ENCODE data around the gene CFAP107.
"Not testable (repeated sequence)": the region's sequence is repeated elsewhere in the genome, so short reads cannot be mapped to it uniquely, and the experiment has no call there.

The CFAP107 gene

DNA sequence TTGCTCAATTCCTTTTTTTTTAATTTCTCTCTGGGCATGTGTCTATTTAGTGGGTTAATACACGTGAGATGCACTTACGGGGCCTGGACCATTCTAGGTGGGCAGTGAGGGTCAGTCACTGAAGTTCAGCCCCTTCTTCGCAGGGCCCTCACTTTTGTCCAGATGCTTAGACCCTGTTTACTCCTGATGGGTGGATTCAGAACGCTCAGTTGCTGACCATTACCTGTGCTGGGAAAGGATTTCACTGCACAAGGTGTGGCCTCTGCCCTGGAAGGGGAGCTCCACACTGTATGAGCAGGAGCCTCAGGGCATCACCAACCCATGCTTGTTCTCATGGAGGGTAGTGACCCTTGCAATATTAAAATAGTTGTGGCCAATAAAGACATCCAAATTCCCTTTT, 32.1 kb downstream of the CFAP107 start:
- no peak for DNase-seq (ENCODE audit: low read depth)

- no peak for DNase-seq (ENCODE audit: low read depth)
These were observed 32.9 kb downstream of the CFAP107 start for GRCh38 chr1:12778907-12779306.

GRCh38 chr1:12781488-12781887, 35.5 kb downstream of the CFAP107 start:
- DNase-seq (ENCODE audit: low read depth), result not testable (repeated sequence)

GRCh38 chr1:12783783-12784182, 37.8 kb downstream of the CFAP107 start:
- peak; percentile 3 for DNase-seq (ENCODE audit: low read depth)

DNA sequence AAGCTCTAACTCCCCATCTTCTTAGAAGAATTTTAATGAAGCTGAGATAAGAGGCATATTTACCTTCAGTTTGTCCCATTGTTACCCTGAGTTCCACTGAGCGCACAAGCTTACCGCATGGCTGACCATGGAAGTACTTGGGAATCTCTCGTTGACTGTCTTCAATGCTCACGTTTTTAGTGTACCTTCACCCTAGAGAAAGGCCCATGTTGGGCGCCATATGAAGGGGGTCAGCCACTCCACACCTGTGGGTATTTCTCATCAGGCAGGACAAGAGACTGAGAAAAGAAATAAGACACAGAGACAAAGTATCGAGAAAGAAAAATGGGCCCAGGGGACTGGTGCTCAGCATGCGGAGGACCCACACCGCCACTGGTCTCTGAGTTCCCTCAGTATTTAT, 38.7 kb downstream of the CFAP107 start:
- not testable (repeated sequence) for DNase-seq (ENCODE audit: low read depth)

DNA sequence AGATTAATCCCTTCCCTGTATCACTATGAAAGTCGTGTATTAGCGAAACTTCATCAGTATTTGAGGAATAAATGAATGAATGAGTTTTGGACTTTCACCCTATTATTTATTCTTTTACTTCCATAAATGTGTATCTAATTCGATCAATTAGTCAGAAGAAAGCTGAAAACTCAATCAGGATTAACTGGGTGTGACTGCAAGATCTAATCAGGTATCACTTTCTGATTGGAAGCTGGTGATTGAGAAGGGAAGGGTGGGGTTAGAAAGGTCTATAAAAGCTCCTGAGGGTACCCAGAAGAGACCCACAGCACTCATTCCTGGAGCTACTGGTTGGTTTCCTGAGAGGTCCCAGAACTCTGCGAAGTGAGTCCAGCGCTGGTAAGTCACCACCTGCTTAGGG, 45.1 kb downstream of the CFAP107 start, which contains the start of gene PRAMEF1:
Gene PRAMEF1 (plus strand): TSS at position 301 of the 400 bp plus-strand sequence. CDS start 1,831 bp downstream, outside the sequence.
- DNase-seq (ENCODE audit: low read depth), result not testable (repeated sequence)

DNA sequence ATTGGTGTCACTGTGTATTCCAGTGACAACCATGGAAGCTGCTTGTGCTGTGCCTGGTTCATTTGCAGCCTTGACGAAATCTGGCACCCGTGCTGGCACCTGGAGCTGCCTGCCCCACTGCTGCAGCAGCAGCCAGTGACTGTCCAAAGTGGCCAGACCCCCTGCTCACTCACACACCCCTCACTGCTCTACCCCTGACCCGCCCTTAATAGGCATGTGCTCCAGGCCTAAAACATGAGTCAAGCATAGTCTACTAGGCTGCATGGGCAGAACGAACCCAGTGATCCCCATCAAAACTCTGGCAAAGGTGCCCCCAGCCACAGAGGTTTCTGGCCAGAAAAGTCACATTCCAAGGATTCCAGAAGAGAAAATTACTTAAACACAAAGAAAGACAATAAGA, 52.9 kb downstream of the CFAP107 start:
- DNase-seq (ENCODE audit: low read depth), result no peak

GRCh38 chr1:12799730-12800129, 53.7 kb downstream of the CFAP107 start:
- no peak for DNase-seq (ENCODE audit: low read depth)

DNA sequence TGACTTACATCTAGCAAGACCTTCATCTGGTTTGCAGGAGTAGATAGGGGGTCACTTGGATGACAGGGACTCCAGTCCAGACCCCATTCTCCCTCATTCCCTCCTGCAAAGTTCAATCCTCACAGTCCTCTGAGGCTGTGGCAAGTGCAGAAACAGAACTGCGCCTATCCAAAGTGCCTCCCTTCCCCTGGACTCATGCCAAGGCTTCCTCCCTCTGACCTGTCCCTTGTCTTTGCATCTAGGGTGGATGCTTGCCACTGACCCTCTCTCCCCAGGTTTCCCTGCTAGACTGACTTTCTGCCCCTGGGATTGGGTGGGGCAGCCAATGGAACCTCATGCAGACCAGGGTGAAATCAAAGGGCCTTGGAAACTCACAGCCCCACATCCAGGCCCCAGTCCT, 63.9 kb downstream of the CFAP107 start:
- DNase-seq (ENCODE audit: low read depth), result no peak

DNA sequence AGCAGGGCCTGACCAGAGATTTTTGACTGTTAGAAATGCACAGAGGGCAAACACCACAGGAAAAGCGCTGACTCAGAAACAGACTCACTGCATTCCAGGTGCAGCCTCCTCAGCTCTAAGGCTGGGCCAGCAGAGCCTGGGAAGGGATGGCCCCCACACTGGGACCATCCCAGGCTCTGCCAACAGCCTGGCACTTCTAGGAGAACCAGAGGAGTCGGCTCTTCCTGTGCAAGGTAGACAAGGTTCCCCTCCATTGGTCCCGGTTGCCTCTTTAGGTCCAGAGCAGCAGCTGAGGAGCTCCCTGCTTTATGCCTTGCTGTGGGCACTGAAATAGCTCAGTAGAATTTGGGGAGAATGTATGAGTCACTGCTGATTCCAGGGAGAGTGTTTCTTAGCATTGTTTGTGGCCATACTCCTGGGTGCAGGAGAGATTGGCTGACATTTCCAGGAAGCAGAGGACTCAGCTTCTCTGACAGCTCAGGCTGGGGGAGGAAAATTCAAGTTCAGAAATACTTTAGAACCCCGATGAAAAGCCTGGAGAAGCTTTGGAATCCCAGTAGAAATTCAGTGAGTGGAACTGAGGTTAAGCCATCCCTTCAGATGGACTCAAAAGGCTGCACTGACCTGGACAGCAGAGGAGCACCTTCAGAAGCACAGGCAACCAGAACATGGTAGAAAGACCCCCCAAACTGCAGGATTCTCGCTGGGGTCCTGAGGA, 64.8 kb downstream of the CFAP107 start:
- no peak for DNase-seq (ENCODE audit: low read depth)

DNA sequence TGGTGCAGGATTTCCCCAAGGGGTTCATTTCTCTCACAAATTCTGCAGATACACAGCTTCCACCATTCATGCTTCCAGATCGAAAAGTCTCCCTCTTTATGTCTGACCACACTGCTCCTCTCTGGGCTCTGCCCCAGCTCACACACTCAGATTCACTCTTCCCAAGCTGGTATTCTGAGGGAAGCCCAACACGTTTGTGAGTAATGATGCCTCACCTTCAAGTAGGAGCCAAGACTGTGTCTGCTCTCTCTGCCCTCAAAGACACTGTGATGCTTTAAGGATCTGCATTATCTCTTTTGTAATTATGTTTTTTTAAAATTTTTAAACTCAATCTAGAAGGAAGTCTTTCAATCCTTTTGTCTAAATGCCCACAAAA, 65.4 kb downstream of the CFAP107 start:
- DNase-seq (ENCODE audit: low read depth), result no peak
